LNCAP (cell line): Measurements from ENCODE around the gene SLC46A2.

Experiments used
- CTCF ChIP-seq: fragments of 450-650 bp; IDR thresholded peaks from 2 replicates; pipeline ENCODE4 v1.5.1; 2017; ENCODE audit warnings: mild to moderate bottlenecking

Gene SLC46A2

GRCh38 chr9:112848316-112849151, 42.1 kb downstream of the SLC46A2 start:
- no peak for TF ChIP-seq CTCF

- TF ChIP-seq CTCF, result no peak
Observed at GRCh38 chr9:112846528-112847488, 43.9 kb downstream of the SLC46A2 start.

- peak; percentile 99 for TF ChIP-seq CTCF
Observed at GRCh38 chr9:112844771-112845542, 45.7 kb downstream of the SLC46A2 start.

GRCh38 chr9:112842555-112842954, 48.1 kb downstream of the SLC46A2 start:
- no peak for TF ChIP-seq CTCF

- TF ChIP-seq CTCF, result no peak
Observed at GRCh38 chr9:112841261-112841660, 49.4 kb downstream of the SLC46A2 start.

- no peak for TF ChIP-seq CTCF
Observed at GRCh38 chr9:112839331-112839730, 51.3 kb downstream of the SLC46A2 start.

- TF ChIP-seq CTCF, result no peak
Observed at GRCh38 chr9:112838342-112838741, 52.3 kb downstream of the SLC46A2 start.
